ENCODE results near the gene NPFFR2.

DNA sequence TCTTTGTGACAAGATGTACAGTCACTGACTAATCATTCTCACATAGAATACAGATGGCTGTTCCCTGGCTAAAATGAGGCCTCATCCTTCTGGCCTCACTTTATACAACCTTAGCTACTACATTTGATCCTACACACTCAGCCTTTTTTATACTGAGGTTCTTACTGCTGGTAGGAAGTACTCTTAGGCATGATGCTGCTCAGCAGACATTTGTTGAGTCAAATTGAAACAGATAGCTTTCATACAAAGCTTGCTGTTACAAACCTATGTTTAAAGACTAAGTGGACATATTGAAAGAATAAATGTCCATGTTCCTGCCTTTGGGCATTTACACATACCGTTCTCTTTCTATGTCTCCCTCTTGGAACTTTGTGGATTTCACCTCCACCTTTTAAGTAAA is 154.9 kb downstream of the NPFFR2 start:
- no peak for TF ChIP-seq CTCF (IDR thresholded peaks at IDR 0.05)
- TF ChIP-seq POLR2A (IDR thresholded peaks at IDR 0.05) = no peak
